Measurements from ENCODE around the gene SKA3.
"Not testable (repeated sequence)": the region's sequence is repeated elsewhere in the genome, so short reads cannot be mapped to it uniquely, and the experiment has no call there.

SKA3 gene

GRCh38 chr13:21173767-21174166, 2.6 kb downstream of the SKA3 start:
- DNase-seq (ENCODE audit: extremely low read depth in 1 of 2, low read depth in 1 of 2), result not testable (repeated sequence)

- no peak for DNase-seq (ENCODE audit: extremely low read depth in 1 of 2, low read depth in 1 of 2)
Observed at GRCh38 chr13:21171420-21171819, 4.9 kb downstream of the SKA3 start.

GRCh38 chr13:21165606-21166005, 10.7 kb downstream of the SKA3 start:
- DNase-seq (ENCODE audit: extremely low read depth in 1 of 2, low read depth in 1 of 2), result not testable (repeated sequence)

GRCh38 chr13:21164631-21165030, 11.7 kb downstream of the SKA3 start:
- no peak for DNase-seq (ENCODE audit: extremely low read depth in 1 of 2, low read depth in 1 of 2)

GRCh38 chr13:21152251-21152899, 24.0 kb downstream of the SKA3 start:
- DNase-seq (ENCODE audit: extremely low read depth in 1 of 2, low read depth in 1 of 2), result no peak

DNA sequence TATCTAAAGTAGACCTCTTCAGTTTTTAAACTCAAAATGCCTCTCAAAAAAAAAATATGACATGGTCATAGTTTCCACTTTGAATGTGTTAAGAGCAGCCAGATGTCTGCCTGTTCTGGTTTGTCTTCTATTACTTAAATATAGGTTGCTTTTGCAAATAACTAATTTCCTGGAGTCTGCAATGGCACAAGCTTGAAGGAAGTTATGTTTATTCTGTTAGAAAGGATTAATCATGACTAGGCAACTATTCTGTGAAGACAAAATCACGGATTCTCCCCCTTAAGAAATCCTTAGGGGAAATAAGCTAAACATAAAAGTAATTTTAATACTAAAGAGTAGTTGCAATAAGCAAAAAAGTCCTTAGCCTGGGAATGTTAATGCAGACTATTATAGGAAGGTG, 26.3 kb downstream of the SKA3 start:
- DNase-seq (ENCODE audit: extremely low read depth in 1 of 2, low read depth in 1 of 2), result no peak

DNA sequence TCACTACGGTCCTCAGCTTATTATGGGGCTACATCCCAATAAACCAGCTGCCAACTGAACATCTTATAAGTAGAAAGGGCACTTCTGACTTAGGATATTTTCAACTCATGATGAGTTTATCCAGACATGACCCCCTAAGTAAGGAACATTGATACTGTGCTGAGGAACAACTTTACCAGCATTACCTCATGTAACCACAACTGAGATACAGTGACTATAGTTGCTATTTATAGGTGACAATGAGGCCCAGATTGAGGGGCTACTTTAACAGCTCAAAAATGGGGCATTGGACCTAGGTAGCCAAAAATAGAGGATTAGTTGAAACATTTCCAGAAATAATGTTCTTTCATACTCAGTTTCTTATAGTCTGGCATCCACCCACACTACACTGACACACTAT, 26.8 kb downstream of the SKA3 start:
- DNase-seq (ENCODE audit: extremely low read depth in 1 of 2, low read depth in 1 of 2), result no peak

DNA sequence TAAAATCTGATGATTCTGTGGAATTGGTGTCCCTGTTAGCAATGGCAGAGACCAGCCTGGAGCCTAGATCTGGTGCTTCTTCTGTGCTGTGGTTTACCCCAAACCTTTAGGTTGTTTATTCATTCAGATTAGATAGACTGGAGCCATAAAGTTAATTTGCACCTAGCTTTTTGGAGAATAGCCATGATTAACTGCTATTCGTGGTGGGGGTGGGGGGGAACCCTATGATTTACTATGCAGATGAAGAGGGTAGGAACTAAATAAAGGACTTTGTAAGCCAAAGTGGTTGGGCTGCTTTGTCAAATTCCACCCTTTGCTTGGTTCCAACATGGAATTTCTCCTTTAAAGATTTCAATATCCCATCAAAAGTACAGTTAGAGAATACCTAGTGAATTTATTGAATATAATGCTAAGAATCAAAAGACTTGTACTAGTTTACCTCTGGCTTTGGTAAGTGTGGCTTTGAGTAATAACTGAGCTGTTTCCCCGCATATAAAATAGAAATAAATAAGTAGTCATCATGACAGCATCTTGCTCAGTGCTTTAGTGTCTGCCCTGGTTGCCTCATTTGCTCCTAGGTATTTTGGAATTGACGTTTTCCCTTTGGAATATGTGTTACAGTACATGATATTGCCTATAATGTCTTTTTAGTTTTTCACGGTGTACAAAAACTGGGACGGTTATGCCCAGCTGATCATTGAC, 27.6 kb downstream of the SKA3 start:
- DNase-seq (ENCODE audit: extremely low read depth in 1 of 2, low read depth in 1 of 2), result no peak

GRCh38 chr13:21147827-21148226, 28.5 kb downstream of the SKA3 start:
- no peak for DNase-seq (ENCODE audit: extremely low read depth in 1 of 2, low read depth in 1 of 2)

DNA sequence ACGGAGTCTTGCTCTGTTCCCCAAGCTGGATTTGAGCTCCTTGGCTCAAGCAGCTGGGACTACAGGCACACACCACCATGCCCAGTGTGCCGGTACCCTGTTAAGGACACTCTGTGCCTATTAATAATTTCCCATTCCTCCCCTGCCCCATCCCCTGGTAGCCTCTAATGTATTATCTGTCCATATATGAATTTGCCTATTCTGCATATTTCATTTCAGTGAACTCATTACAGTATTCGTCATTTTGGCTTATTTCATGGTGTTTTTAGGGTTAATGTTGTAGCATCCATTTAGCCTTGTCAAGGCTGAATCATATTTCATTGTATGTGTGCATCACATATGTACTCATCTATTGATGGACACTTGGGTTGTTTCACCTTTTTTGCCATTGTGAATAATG, 33.6 kb downstream of the SKA3 start:
- DNase-seq (ENCODE audit: extremely low read depth in 1 of 2, low read depth in 1 of 2), result no peak

DNA sequence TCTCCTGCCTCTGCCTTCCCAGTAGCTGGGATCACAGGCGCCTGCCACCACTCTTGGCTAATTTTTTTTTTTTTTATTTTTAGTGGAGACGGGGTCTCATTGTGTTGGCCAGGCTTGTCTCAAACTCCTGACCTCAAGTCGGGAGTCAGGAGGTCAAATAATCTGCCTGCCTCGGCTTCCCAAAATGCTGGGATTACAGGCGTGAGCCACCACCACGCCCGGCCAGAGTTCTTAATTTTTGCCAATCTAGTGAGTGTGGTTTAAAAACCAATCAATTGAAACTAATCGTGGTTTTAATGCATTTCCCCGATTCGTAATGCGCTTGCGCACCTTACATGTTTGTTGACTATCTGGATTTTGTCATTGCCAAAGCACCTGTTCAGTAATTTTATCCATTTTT, 37.0 kb downstream of the SKA3 start:
- DNase-seq (ENCODE audit: extremely low read depth in 1 of 2, low read depth in 1 of 2), result no peak

- no peak for DNase-seq (ENCODE audit: extremely low read depth in 1 of 2, low read depth in 1 of 2)
Observed at GRCh38 chr13:21138561-21138960, 37.8 kb downstream of the SKA3 start.

DNA sequence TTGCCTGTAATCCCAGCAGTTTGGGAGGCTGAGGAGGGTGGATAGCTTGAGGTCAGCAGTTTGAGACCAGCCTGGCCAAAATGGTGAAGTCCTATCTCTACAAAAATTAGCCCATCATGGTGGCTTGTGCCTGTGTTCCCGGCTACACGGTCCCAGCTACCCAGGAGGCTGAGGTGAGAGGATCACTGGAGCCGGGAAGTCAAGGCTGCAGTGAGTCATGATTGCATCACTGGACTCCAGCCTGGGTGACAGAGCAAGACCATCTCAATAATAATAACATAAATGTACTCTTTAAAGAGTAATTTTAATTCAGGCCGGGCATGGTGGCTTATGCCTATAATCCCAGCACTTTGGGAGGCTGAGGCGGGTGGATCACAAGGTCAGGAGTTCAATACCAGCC, 38.7 kb downstream of the SKA3 start:
- no peak for DNase-seq (ENCODE audit: extremely low read depth in 1 of 2, low read depth in 1 of 2)

DNA sequence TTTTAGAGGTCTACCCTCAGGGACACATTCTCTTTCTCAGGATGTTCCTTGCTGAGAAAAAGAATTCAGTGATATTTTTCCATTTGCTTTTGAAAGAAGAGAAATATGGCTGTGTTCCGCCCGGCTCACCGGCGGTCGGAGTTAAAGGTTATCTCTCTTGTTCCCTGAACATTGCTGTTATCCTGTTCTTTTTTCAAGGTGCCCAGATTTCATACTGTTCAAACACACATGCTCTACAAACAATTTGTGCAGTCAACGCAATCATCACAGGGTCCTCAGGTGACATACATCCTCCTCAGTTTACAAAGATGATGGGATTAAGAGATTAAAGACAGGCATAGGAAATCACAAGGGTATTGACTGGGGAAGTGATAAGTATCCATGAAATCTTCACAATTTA, 40.5 kb downstream of the SKA3 start:
- not testable (repeated sequence) for DNase-seq (ENCODE audit: extremely low read depth in 1 of 2, low read depth in 1 of 2)

DNA sequence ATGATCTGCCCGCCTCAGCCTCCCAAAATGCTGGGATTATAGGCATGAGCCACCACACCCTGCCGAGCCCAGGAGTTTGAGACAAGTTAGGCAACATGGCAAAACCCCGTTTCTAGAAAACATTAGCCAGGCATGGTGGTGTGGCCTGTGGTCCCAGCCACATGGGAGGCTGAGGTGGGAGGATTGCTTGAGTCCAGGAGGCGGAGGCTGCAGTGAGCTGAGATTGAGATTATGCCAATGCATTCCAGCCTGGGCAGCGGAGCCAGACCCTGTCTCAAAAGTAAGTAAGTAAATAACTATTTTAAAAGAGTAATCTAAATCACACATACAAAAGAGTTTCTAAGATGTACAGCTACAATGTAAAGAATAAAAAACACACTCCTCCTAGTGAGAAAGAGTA, 41.9 kb downstream of the SKA3 start:
- no peak for DNase-seq (ENCODE audit: extremely low read depth in 1 of 2, low read depth in 1 of 2)

DNA sequence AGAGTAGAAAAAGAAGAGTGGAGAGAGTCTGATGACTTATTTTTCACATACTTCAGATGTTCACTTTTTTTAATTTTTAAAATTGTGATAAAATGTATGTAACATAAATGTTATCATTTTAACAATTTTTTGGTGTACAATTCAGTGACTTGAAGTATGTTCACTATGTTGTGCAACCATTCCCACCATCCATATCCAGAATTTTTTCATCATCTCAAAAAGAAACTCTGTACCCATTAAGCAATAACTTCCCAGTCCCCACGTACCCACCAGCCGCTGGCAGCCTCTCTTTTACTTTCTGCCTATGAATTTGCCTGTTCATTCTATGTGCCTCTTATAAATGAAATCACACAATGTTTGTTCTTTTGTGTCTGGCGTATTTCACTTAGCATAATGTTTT, 43.3 kb downstream of the SKA3 start:
- no peak for DNase-seq (ENCODE audit: extremely low read depth in 1 of 2, low read depth in 1 of 2)

GRCh38 chr13:21130116-21130515, 46.2 kb downstream of the SKA3 start:
- DNase-seq (ENCODE audit: extremely low read depth in 1 of 2, low read depth in 1 of 2), result no peak

- DNase-seq (ENCODE audit: extremely low read depth in 1 of 2, low read depth in 1 of 2), result no peak
Observed at GRCh38 chr13:21124852-21125251, 51.5 kb downstream of the SKA3 start.

DNA sequence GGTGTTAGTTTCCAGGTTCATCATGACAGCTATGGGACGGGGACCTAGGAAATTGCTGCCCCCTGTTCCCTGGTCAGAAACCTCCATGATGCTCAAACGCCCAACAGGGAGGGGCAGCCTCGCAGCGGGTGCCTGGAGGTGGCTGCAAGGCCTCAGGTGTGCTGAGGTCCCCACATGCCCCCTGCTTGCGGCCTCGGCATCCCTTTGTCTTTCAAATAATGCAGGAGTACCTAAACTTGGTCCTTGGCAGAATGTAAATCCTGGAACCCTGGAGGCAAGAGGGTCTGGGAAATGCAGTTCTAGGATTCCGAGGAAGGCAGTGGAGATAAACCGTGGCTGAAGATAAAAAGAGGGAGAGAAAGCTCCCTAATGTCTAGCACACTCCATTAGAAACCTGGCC, 52.4 kb downstream of the SKA3 start:
- no peak for DNase-seq (ENCODE audit: extremely low read depth in 1 of 2, low read depth in 1 of 2)

DNA sequence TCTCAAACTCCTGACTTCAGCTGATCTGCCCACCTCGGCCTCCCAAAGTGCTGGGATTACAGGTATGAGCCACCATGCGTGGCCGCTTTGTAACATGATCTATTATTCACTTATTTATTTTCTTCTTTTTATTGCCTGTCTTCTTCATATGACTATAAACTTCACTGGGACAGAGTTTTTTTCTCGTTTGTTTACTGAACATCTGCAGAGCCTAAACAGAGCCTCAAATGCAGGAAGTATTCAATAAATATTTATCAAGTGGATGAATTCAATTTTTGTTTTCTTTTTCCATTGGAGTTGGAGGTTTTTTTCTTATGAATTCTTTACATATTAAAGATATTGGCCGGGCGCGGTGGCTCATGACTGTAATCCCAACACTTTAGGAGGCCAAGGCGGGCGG, 54.7 kb downstream of the SKA3 start:
- no peak for DNase-seq (ENCODE audit: extremely low read depth in 1 of 2, low read depth in 1 of 2)

DNA sequence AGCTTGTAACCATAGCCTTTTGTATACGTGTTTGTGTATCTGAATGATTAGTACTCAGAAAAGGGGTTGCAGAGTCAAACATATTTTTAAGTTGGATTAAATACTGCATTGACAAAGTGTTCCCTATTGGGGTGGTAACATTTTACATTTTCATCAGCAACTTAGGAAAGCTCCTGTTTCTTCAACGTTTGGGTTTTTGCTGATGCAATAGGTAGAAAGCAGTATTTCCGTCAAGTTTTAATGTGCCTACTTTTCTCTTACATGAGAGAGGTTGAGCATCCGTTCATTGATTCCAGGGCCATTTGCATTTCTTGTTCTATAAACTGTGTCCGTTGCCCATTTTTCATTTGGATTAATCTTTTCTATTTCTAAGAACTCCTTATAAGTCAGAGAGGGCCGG, 56.2 kb downstream of the SKA3 start:
- DNase-seq (ENCODE audit: extremely low read depth in 1 of 2, low read depth in 1 of 2), result no peak

- DNase-seq (ENCODE audit: extremely low read depth in 1 of 2, low read depth in 1 of 2), result no peak
Observed at GRCh38 chr13:21119526-21119925, 56.8 kb downstream of the SKA3 start.

DNA sequence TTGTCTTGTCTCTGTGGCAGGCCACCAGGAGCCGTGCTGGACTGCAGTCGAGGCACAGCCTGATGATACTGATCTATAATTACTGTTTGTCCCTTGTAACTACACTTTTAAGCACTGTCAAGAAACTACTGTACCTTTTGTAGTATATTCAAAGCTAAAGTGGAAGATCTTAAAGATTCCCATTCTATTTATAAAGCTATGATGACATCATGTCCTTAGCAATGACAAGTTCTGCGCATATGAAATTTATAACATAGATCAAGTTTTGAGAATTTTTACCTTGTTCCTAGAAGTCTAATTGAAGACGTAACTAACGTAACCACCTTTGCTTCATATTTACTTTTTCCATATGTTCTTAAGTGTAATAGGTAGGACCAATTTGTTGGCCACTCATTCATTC, 58.2 kb downstream of the SKA3 start:
- DNase-seq (ENCODE audit: extremely low read depth in 1 of 2, low read depth in 1 of 2), result no peak
